COLO829 (cell line): ENCODE results near the gene GPC5.
"Not testable (repeated sequence)": the region's sequence is repeated elsewhere in the genome, so short reads cannot be mapped to it uniquely, and the experiment has no call there.

ENCODE experiments used
- DNase-seq: peaks from one replicate; pipeline ENCODE4 v3.0.0; 2012; ENCODE audit warnings: low spot score

GPC5 gene

GRCh38 chr13:91652404-91653301, 254.2 kb downstream of the GPC5 start:
- no peak for DNase-seq

DNA sequence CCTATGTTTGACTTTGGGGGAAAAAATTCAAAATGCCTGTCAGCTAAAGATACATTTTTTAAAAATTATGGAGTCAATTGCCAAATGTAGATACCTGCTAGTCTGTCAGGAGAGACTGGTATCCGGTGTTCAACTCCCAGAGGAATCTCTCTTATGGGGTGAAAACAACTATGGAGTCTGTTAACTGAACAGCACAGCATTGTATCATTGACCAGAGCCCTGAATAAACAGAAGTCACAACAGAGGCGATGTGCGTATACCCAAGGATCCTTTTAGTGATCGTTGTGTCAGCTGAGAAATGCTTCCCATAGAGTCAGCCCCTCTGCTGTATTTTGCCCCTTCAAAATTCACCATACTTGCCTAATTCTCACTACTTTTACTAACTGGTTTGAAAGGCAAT, 257.3 kb downstream of the GPC5 start:
- no peak for DNase-seq

DNA sequence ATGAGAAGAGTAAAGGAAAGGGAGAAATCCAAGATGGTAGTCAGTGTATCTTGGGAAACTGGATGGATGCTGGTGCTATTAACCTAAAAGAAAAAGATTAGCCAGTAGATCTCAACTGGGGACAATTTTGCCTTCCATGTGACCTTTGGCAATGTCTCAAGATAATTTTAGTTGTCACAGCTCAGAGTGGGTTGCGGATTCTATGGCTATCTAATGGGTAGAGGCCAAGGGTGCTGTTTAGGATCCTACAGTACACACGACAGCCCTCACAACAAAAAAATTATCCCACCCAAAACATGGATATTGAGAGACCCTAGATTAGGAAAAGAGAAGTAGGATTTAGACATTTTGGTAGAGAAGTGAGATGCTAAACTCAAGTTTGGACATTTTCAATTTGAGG, 258.9 kb downstream of the GPC5 start:
- no peak for DNase-seq

GRCh38 chr13:91659256-91660075, 261.0 kb downstream of the GPC5 start:
- DNase-seq: no peak

GRCh38 chr13:91660076-91660415, 261.6 kb downstream of the GPC5 start:
- DNase-seq: no peak

DNA sequence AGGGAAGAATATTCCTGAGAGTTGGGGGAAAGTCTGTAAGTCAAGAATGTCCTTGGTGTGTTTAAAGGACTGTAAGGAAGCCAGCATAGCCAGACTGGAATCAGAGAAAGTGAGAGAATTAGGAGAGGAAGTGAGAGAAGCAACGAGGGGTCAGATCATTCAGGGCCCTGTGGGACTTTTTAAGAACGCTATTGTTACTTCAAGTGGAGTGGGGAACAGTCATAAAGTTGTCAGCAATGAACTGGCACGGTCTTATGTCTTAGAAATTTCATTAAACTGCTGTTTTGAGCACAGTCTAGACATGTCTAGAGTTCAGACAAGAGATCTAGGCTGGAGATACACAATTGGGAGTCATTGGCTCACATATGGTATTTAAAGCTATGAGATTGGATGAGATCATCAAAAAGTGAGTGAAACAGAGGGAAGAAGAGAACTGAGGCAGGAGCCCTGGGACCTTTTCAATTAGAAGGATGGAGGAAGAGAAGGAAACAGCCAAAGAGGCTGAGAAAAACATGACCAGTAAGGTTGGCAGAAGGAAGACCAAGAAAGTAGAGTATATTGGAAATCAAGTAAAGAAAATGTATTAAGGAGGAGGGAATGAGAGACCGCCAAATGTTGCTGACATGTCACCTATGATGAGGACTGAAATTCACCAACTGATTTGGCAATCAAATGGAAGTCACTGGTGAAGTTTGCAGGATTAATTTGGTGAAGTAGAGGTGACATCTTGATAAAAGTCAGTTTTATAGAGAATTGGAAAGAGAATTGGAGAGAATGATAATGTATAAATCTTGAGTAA, 263.5 kb downstream of the GPC5 start:
- DNase-seq: no peak

DNA sequence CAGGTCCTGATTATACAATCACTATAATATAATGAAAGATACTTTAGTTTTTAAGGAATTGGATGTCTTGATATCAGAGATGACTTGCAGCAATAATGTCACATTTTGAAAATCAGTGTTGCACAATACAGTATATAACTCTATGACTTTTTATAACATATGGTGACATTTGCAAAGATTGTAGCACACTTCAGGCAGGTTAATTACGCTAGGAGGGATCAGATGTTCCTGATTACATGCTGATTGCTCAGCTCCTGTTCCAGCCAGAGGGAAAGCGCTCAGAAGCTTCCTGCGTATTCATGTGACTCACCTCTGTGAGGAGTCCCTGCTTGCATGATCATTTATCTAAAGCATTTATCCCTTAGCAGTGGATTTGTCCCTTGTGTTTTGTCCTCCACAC, 265.6 kb downstream of the GPC5 start:
- no peak for DNase-seq

DNA sequence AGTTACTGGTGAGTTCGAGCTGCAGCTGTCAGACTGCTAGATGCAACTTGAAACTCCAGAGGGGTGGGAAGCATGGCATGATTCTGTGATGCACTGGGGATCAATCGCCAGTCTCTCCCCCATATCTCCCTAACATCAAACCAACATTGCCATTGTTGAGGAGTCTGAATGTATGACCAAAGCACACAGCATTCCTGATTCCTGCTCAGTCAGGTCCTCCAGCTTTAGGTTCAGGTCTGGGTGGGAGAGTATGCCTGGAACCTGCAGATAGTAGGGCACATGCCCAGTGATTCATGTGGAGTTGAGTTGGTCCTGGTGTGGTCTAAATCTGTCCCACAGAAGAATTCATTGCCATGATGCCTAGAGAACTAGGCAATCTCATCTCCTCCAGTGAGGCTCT, 269.1 kb downstream of the GPC5 start:
- no peak for DNase-seq

GRCh38 chr13:91668866-91669495, 270.6 kb downstream of the GPC5 start:
- no peak for DNase-seq

GRCh38 chr13:91674347-91674746, 275.9 kb downstream of the GPC5 start:
- DNase-seq: not testable (repeated sequence)

- no peak for DNase-seq
Observed at GRCh38 chr13:91684746-91685145, 286.3 kb downstream of the GPC5 start.

GRCh38 chr13:91690944-91691343, 292.5 kb downstream of the GPC5 start:
- no peak for DNase-seq

DNA sequence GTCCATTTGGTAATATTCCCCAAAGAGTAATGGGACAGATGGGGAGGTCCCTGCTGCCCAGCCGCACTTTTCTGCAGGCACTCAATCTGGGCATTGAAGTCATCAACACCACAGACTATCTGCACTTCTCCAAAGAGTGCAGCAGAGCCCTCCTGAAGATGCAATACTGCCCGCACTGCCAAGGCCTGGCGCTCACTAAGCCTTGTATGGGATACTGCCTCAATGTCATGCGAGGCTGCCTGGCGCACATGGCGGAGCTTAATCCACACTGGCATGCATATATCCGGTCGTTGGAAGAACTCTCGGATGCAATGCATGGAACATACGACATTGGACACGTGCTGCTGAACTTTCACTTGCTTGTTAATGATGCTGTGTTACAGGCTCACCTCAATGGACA, 295.0 kb downstream of the GPC5 start:
- no peak for DNase-seq

GRCh38 chr13:91698308-91698707, 299.9 kb downstream of the GPC5 start:
- DNase-seq: no peak

- no peak for DNase-seq
Observed at GRCh38 chr13:91698767-91699166, 300.3 kb downstream of the GPC5 start.

DNA sequence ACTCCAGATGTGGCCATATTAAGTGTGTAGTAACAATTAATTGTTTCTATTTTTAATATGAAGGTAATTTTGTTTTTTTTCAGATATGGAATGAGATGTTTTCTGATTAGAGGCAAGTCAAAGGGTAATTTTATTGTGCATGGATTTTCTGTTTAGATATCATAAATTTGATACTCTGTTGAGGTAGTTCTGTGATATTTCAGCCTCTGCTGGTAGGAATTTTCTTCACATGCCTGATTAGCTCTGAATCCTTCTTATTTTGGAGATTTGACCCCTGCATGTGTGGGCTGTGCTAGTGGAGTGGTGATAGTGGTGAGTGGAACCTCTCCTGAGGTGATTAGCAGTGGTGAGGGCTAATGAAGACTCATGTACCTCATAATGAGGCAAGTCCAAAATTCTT, 301.4 kb downstream of the GPC5 start:
- DNase-seq: no peak

GRCh38 chr13:91701975-91702374, 303.6 kb downstream of the GPC5 start:
- no peak for DNase-seq

GRCh38 chr13:91702411-91702810, 304.0 kb downstream of the GPC5 start:
- no peak for DNase-seq

GRCh38 chr13:91704398-91704797, 306.0 kb downstream of the GPC5 start:
- DNase-seq: no peak

GRCh38 chr13:91708558-91708957, 310.1 kb downstream of the GPC5 start:
- DNase-seq: no peak

- no peak for DNase-seq
Observed at GRCh38 chr13:91709180-91709579, 310.8 kb downstream of the GPC5 start.

DNA sequence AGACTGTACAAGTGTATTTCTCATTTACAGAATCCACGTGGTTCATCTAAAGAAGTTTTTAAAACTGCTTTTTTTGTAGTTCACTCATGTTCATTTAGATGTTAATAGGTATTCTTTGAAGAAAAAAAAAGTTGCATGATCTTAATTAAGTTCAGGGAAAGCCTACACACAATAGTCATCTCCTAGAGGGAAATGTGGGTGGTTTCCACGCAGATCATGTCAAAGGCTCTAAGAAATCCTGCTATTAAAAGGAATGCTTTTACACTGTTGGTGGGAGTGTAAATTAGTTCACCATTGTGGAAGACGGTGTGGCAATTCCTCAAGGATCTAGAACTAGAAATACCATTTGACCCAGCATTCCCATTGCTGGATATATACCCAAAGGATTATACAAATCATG, 312.3 kb downstream of the GPC5 start:
- DNase-seq: no peak
